AG04450 (cell line): ENCODE measurements around the gene IL23A. TPM values are rescaled to one million over a fixed set of nuclear protein-coding genes. Genes with fewer than 3 reads are reported as not detected.

Source experiments
- CTCF ChIA-PET: fragments of 300-600, 350-600 bp; formaldehyde crosslinking; extraction: SDS; loops from one replicate; lab custom pipeline; 2022; ENCODE audit warnings: antibody characterized with exemption, inconsistent platforms; lab: Charles Lee
- POLR2A ChIA-PET: fragments of 350-600 bp; formaldehyde crosslinking; extraction: SDS; loops from one replicate; lab custom pipeline; 2021; ENCODE audit warnings: antibody characterized with exemption, inconsistent platforms; lab: Yijun Ruan, JAX
- DNase-seq: peaks from one replicate; pipeline ENCODE4 v3.0.0-alpha.2; 2011; ENCODE audit warnings: low read depth, low spot score
- H3K27ac ChIP-seq: one replicate; pipeline ENCODE4 v1.5.1; 2012; ENCODE audit warnings: low read depth, low read length, control low read depth
- H3K27me3 ChIP-seq: one replicate; pipeline ENCODE4 v1.6.0; 2012; ENCODE audit warnings: low read length; ENCODE audit not compliant: control insufficient read depth, insufficient read depth
- H3K4me3 ChIP-seq: 2 replicates; pipeline ENCODE4 v1.5.1; 2011; ENCODE audit warnings: mild to moderate bottlenecking, low read depth, low read length, control low read depth
- H3K9me3 ChIP-seq: 2 replicates; pipeline ENCODE4 v1.5.1; 2012; ENCODE audit warnings: low read length; ENCODE audit not compliant: control insufficient read depth, insufficient read depth
- CTCF ChIP-seq: IDR thresholded peaks from 2 replicates; pipeline ENCODE4 v1.5.1; 2011; ENCODE audit warnings: low read depth, low read length, control low read depth, inconsistent platforms
- polyA plus RNA-seq: library from polyadenylated mRNA; depleted of rRNA; stranded (reverse); fragments of >200 nt; gene quantifications from 2 replicates; pipeline ENCODE4 v1.2.3, GENCODE V29; 2011

Gene IL23A
- polyA plus RNA-seq, 1 experiment = not detected

- Histone ChIP-seq H3K4me3 (no peak overlapping the region), H3K27ac (no peak overlapping the region), H3K27me3 (no peaks in the 10 kb centered on the region), H3K9me3 (no peaks in the 10 kb centered on the region)
- no peak for TF ChIP-seq CTCF
- DNase-seq = no peak
- POLR2A ChIA-PET = interaction anchor here (0.5 kb wide), 1 partner anchor 299 kb away, joined by 3 read pairs; no protein-coding TSS in a partner anchor
- CTCF ChIA-PET = no interaction called here
These were observed 12.6 kb downstream of the IL23A start for GRCh38 chr12:56351325-56351724.

GRCh38 chr12:56358836-56359532, 20.3 kb downstream of the IL23A start:
- H3K27me3 ChIP-seq = no peaks in the 10 kb centered on the region
- no peaks in the 10 kb centered on the region for H3K9me3 ChIP-seq
- TF ChIP-seq CTCF = 0 out of 2 replicates have a peak, but pooled peaks have one; percentile 3
- peak; percentile 71 for DNase-seq
- POLR2A ChIA-PET = interaction anchor here (0.5 to 3.2 kb wide), 12 partner anchors 10 to 278 kb away, joined by 3 to 21 read pairs (median 7); partner anchors contain the start of genes CNPY2, PA2G4, RNF41 and TIMELESS
- CTCF ChIA-PET = interaction anchor here (0.6 to 4.0 kb wide), 6 partner anchors 88 to 278 kb away, joined by 3 to 54 read pairs (median 5); partner anchors contain the start of gene ZC3H10
- H3K4me3 ChIP-seq = peak overlapping the region; percentile 98
- peak overlapping the region; percentile 94 for H3K27ac ChIP-seq

- DNase-seq = peak; percentile 100
- H3K27ac ChIP-seq = peak within 1 kb of the TSS; percentile 94
- no peaks in the 10 kb centered on the region for H3K9me3 ChIP-seq
- ChIA-PET POLR2A (interaction anchor here (0.6 to 3.2 kb wide), 22 partner anchors 9 to 629 kb away, joined by 3 to 21 read pairs (median 4); partner anchors contain the start of genes CNPY2, CS, GLS2 and PA2G4), CTCF (interaction anchor here (0.8 to 4.0 kb wide), 6 partner anchors 14 to 277 kb away, joined by 3 to 54 read pairs (median 4); partner anchors contain the start of gene ZC3H10)
- TF ChIP-seq CTCF = no peak
- no peaks in the 10 kb centered on the region for H3K27me3 ChIP-seq
- H3K4me3 ChIP-seq = peak within 1 kb of the TSS; percentile 98
These were observed 21.4 kb downstream of the IL23A start, which contains the start of gene STAT2 for GRCh38 chr12:56359851-56360767. Gene STAT2 (minus strand): TSS chr12:56360107. CDS start chr12:56356571, 3,536 bp downstream.

GRCh38 chr12:56361487-56362129, 22.9 kb downstream of the IL23A start:
- ChIA-PET CTCF (no interaction called here), POLR2A (no interaction called here)
- no peak overlapping the region for H3K4me3 ChIP-seq
- DNase-seq = no peak
- no peak for TF ChIP-seq CTCF
- H3K27me3 ChIP-seq = peaks cover 3% of the 10 kb centered on the region
- no peaks in the 10 kb centered on the region for H3K9me3 ChIP-seq
- H3K27ac ChIP-seq = no peak overlapping the region
